C4-2B (cell line): Measurements from ENCODE around the gene ANKS4B.

Experiments used
- H3K27ac ChIP-seq: fragments of 450-650 bp; 2 replicates; pipeline ENCODE4 v1.5.1; 2017
- CTCF ChIP-seq: fragments of 450-650 bp; conservative IDR thresholded peaks from 2 replicates; pipeline ENCODE4 v1.5.1; 2017; ENCODE audit warnings: mild to moderate bottlenecking
- ZFX ChIP-seq: fragments of 450-650 bp; IDR thresholded peaks from 2 replicates; pipeline ENCODE4 v1.6.1; 2017

Gene ANKS4B

GRCh38 chr16:21250072-21250923 lies 16.8 kb downstream of the ANKS4B start:
- TF ChIP-seq ZFX (no peak), CTCF (no peak)
- H3K27ac ChIP-seq, result no peak overlapping the region

- no peak overlapping the region for H3K27ac ChIP-seq
- TF ChIP-seq CTCF (no peak), ZFX (no peak)
Observed at GRCh38 chr16:21253470-21253869, 20.0 kb downstream of the ANKS4B start.

GRCh38 chr16:21256636-21257035 lies 23.1 kb downstream of the ANKS4B start:
- no peak for TF ChIP-seq ZFX
- TF ChIP-seq CTCF, result no peak
- no peak overlapping the region for H3K27ac ChIP-seq

- TF ChIP-seq ZFX (no peak), CTCF (no peak)
- no peak overlapping the region for H3K27ac ChIP-seq
Observed at GRCh38 chr16:21257284-21257683, 23.8 kb downstream of the ANKS4B start.

GRCh38 chr16:21260870-21261791 lies 27.6 kb downstream of the ANKS4B start:
- TF ChIP-seq CTCF, result no peak
- TF ChIP-seq ZFX, result no peak

GRCh38 chr16:21262779-21263639 lies 29.5 kb downstream of the ANKS4B start:
- no peak for TF ChIP-seq ZFX
- no peak for TF ChIP-seq CTCF
- H3K27ac ChIP-seq, result no peak overlapping the region

More at GRCh38 chr16:21260870-21261791, 27.6 kb downstream of the ANKS4B start:
- H3K27ac ChIP-seq, result no peak overlapping the region
